Keratinocyte (primary cell): ENCODE results near the gene RNF215. TPM values are rescaled to one million over a fixed set of nuclear protein-coding genes. Genes with fewer than 3 reads are reported as not detected.

Experiments used
- DNase-seq: peaks from one replicate; pipeline ENCODE4 v3.0.0-alpha.2; 2011; ENCODE audit warnings: low read depth, missing footprints, low spot score
- FAIRE-seq: peaks from 2 replicates; lab custom pipeline; 2011; peaks lifted over from hg19 to GRCh38; lab: Jason Lieb, UNC
- H2AFZ ChIP-seq: 2 replicates; pipeline ENCODE4 v1.6.0; 2012; ENCODE audit warnings: low read length, control low read depth, inconsistent platforms; ENCODE audit not compliant: control insufficient read depth
- H3K27ac ChIP-seq: 2 replicates; pipeline ENCODE4 v1.5.1; 2011; ENCODE audit warnings: low read length; ENCODE audit not compliant: control insufficient read depth, insufficient read depth
- H3K27me3 ChIP-seq: 3 replicates; pipeline ENCODE4 v1.6.0; 2011; ENCODE audit warnings: low read length; ENCODE audit not compliant: control insufficient read depth, insufficient read depth; ENCODE audit errors: extremely low read depth
- H3K36me3 ChIP-seq, 2 experiments: 2 replicates in 1 of 2; 3 replicates in 1 of 2; pipeline ENCODE4 v1.5.1; 2011; ENCODE audit warnings: low read length in 2 of 2, mild to moderate bottlenecking in 1 of 2; ENCODE audit not compliant: control insufficient read depth in 2 of 2, insufficient read depth in 2 of 2; ENCODE audit errors: extremely low read depth in 1 of 2
- H3K4me1 ChIP-seq: 3 replicates; pipeline ENCODE4 v1.5.1; 2011; ENCODE audit warnings: low read length; ENCODE audit not compliant: control insufficient read depth, insufficient read depth; ENCODE audit errors: extremely low read depth
- H3K4me2 ChIP-seq: 3 replicates; pipeline ENCODE4 v1.6.0; 2011; ENCODE audit warnings: low read depth, low read length; ENCODE audit not compliant: control insufficient read depth, insufficient read depth; ENCODE audit errors: extremely low read depth
- H3K4me3 ChIP-seq, 3 experiments: fragments of 200-600 bp in 1 of 3; sonication (generic) in 1 of 3; 2 replicates in 2 of 3; 3 replicates in 1 of 3; pipeline ENCODE4 v1.5.1; 2011 to 2016; ENCODE audit warnings: low read length in 3 of 3, mild to moderate bottlenecking in 3 of 3, control low read depth in 2 of 3, inconsistent platforms in 1 of 3, low read depth in 1 of 3, mixed read lengths in 1 of 3, mixed run types in 1 of 3, moderate library complexity in 1 of 3; ENCODE audit not compliant: control insufficient read depth in 2 of 3, insufficient read depth in 2 of 3; ENCODE audit errors: extremely low read depth in 1 of 3
- H3K79me2 ChIP-seq: 2 replicates; pipeline ENCODE4 v1.6.0; 2012; ENCODE audit warnings: low read length; ENCODE audit not compliant: control insufficient read depth, insufficient read depth
- H3K9ac ChIP-seq: 3 replicates; pipeline ENCODE4 v1.6.0; 2011; ENCODE audit warnings: low read length; ENCODE audit not compliant: control insufficient read depth, insufficient read depth; ENCODE audit errors: extremely low read depth
- H3K9me1 ChIP-seq: 3 replicates; pipeline ENCODE4 v1.6.0; 2011; ENCODE audit warnings: low read length; ENCODE audit not compliant: control insufficient read depth, insufficient read depth; ENCODE audit errors: extremely low read depth
- H3K9me3 ChIP-seq: 2 replicates; pipeline ENCODE4 v1.5.1; 2012; ENCODE audit warnings: low read depth, low read length; ENCODE audit not compliant: control insufficient read depth
- H4K20me1 ChIP-seq: 3 replicates; pipeline ENCODE4 v1.6.0; 2011; ENCODE audit warnings: low read length; ENCODE audit not compliant: control insufficient read depth, insufficient read depth; ENCODE audit errors: extremely low read depth
- CTCF ChIP-seq, 3 experiments: IDR thresholded peaks in 1 of 3; conservative IDR thresholded peaks in 1 of 3; optimal IDR thresholded peaks in 1 of 3; 2 replicates in 2 of 3; 3 replicates in 1 of 3; pipeline versions ENCODE3 to v1.5.1; 2011; ENCODE audit warnings: low read length in 3 of 3, mild to moderate bottlenecking in 3 of 3, moderate library complexity in 2 of 3, control low read depth in 1 of 3, inconsistent platforms in 1 of 3; ENCODE audit not compliant: insufficient read depth in 2 of 3; ENCODE audit errors: extremely low read depth in 1 of 3
- EZH2 ChIP-seq: IDR thresholded peaks from one replicate; pipeline ENCODE4 v1.6.1; 2012; ENCODE audit warnings: inconsistent platforms, mild to moderate bottlenecking, low read length, moderate library complexity
- dilution Hi-C: fragments of 300-500 bp; cut with MboI; formaldehyde crosslinking; loops from one replicate; pipeline ENCODE4 v1.7.0; 2020; ENCODE audit warnings: low sequenced_read_pairs; ENCODE audit not compliant: extremely low pct_ligation_motif_present
- polyA plus RNA-seq, 5 experiments: library from polyadenylated mRNA; depleted of rRNA in 3 of 5; stranded (reverse) in 3 of 5; stranded (forward) in 1 of 5; unstranded in 1 of 5; fragments of >200 nt; gene quantifications; 1 replicate in 1 of 5; 2 replicates in 3 of 5; 3 replicates in 1 of 5; pipeline versions ENCODE4 v1.2.1 to v1.2.3, GENCODE V29; 2011 to 2012; ENCODE audit warnings: missing spikeins in 2 of 5, low read depth in 1 of 5, low replicate concordance in 1 of 5

RNF215 gene
- polyA plus RNA-seq, 1 donor (not counting 4 experiments of a cell fraction or from before 2014, with no cell fraction given): 8.3 TPM

GRCh38 chr22:30336752-30337460 lies 50.3 kb downstream of the RNF215 start:
- no peaks in the 10 kb centered on the region for H3K9me3 ChIP-seq
- no peak for FAIRE-seq
- H3K4me3 ChIP-seq: no peak overlapping the region
- no peaks in the 10 kb centered on the region for H3K79me2 ChIP-seq
- dilution Hi-C loops: no loop called here
- H3K4me1 ChIP-seq: no peaks in the 10 kb centered on the region
- H3K27ac ChIP-seq: no peak overlapping the region
- H2AFZ ChIP-seq: no peak overlapping the region
- no peak overlapping the region for H3K4me2 ChIP-seq
- no peaks in the 10 kb centered on the region for H4K20me1 ChIP-seq
- H3K9me1 ChIP-seq: no peaks in the 10 kb centered on the region
- H3K9ac ChIP-seq: no peak overlapping the region
- H3K27me3 ChIP-seq: no peaks in the 10 kb centered on the region
- no peak for DNase-seq
- peaks cover 59 to 66% of the 10 kb centered on the region in 2 experiments for H3K36me3 ChIP-seq
- TF ChIP-seq CTCF (optimal IDR thresholded peaks at IDR 0.05 in 1 of 3, IDR thresholded peaks at IDR 0.05 in 1 of 3, conservative IDR thresholded peaks at IDR 0.05 in 1 of 3; ENCODE audit: extremely low read depth in 1 of 3, insufficient read depth in 2 of 3, low read length in 3 of 3): no peak
- TF ChIP-seq EZH2: no peak

- no peak overlapping the region for H3K27ac ChIP-seq
- DNase-seq (no peak), FAIRE-seq (no peak)
- H3K9ac ChIP-seq: no peak overlapping the region
- TF ChIP-seq EZH2: no peak
- no peak for TF ChIP-seq CTCF (optimal IDR thresholded peaks at IDR 0.05 in 1 of 3, IDR thresholded peaks at IDR 0.05 in 1 of 3, conservative IDR thresholded peaks at IDR 0.05 in 1 of 3; ENCODE audit: extremely low read depth in 1 of 3, insufficient read depth in 2 of 3, low read length in 3 of 3)
- H3K9me1 ChIP-seq: no peaks in the 10 kb centered on the region
- no peak overlapping the region for H3K4me2 ChIP-seq
- no peak overlapping the region for H3K4me3 ChIP-seq
- H3K4me1 ChIP-seq: peaks cover 3% of the 10 kb centered on the region
- no peaks in the 10 kb centered on the region for H4K20me1 ChIP-seq
- dilution Hi-C loops: no loop called here
- H3K79me2 ChIP-seq: no peaks in the 10 kb centered on the region
- H2AFZ ChIP-seq: no peak overlapping the region
- H3K36me3 ChIP-seq: peaks cover 47 to 59% of the 10 kb centered on the region in 2 experiments
- H3K9me3 ChIP-seq: no peaks in the 10 kb centered on the region
- no peaks in the 10 kb centered on the region for H3K27me3 ChIP-seq
These were observed 52.0 kb downstream of the RNF215 start for GRCh38 chr22:30335236-30335635.
